Measurements from ENCODE around the gene SLC34A3. TPM values are rescaled to one million over a fixed set of nuclear protein-coding genes. Genes with fewer than 3 reads are reported as not detected.
A peak's percentile ranks its signal among the peaks of the same experiment; 100 is the strongest.
"Not testable (repeated sequence)": the region's sequence is repeated elsewhere in the genome, so short reads cannot be mapped to it uniquely, and the experiment has no call there.

SLC34A3 gene
- total RNA-seq, 1 experiment from 2014 or later = not detected

- H3K27me3 Mint-ChIP-seq (ENCODE audit: insufficient read depth, unreplicated experiment) = no peaks in the 10 kb centered on the region
- peak within 1 kb of the TSS; percentile 80 for H3K4me3 Mint-ChIP-seq (ENCODE audit: unreplicated experiment)
- no peak for TF ChIP-seq CTCF (IDR thresholded peaks at IDR 0.05; ENCODE audit: unreplicated experiment)
- H3K4me1 Mint-ChIP-seq (ENCODE audit: insufficient read depth, unreplicated experiment) = peaks cover 15% of the 10 kb centered on the region
- intact Hi-C loops (cut with micrococcal nuclease) = loop anchor here (2.0 kb wide), 1 partner anchor 52 kb away; the partner anchor contains the start of genes ANAPC2 and SSNA1
- no TSS peak for BruUV-seq (replicated peaks)
- peaks cover 45% of the 10 kb centered on the region for H3K36me3 Mint-ChIP-seq (ENCODE audit: insufficient read depth, unreplicated experiment)
- DNase-seq (ENCODE audit: unreplicated experiment) = peak; percentile 100
- POLR2A ChIA-PET = interaction anchor here (0.6 to 8.6 kb wide), 38 partner anchors 9 to 1147 kb away, joined by 3 to 118 read pairs (median 4); partner anchors contain the start of genes ANAPC2, CYSRT1, MAN1B1 and MRPL41
- peak within 1 kb of the TSS; percentile 94 for H3K27ac Mint-ChIP-seq (ENCODE audit: low read depth, unreplicated experiment)
- no peaks in the 10 kb centered on the region for H3K9me3 Mint-ChIP-seq (ENCODE audit: unreplicated experiment)
- CTCF ChIA-PET = interaction anchor here (0.6 to 1.3 kb wide), 2 partner anchors 14 to 23 kb away, joined by 3 read pairs; no protein-coding TSS in a partner anchor
These were observed 10.3 kb downstream of the SLC34A3 start, which contains the start of gene TUBB4B for GRCh38 chr9:137240841-137241489. Gene TUBB4B (plus strand): TSS chr9:137241287. CDS start chr9:137241361, 74 bp downstream.

- intact Hi-C loops (cut with micrococcal nuclease) = loop anchor here (2.0 kb wide), 1 partner anchor 53 kb away; the partner anchor contains the start of genes ANAPC2 and SSNA1
- peak; percentile 71 for DNase-seq (ENCODE audit: unreplicated experiment)
- BruUV-seq (replicated peaks) = TSS peak; percentile 63
- CTCF ChIA-PET = interaction anchor here (0.5 to 1.4 kb wide), 7 partner anchors 13 to 182 kb away, joined by 3 to 5 read pairs (median 3); partner anchors contain the start of gene RNF224
- peak overlapping the region; percentile 94 for H3K27ac Mint-ChIP-seq (ENCODE audit: low read depth, unreplicated experiment)
- H3K4me3 Mint-ChIP-seq (ENCODE audit: unreplicated experiment) = peak overlapping the region; percentile 80
- TF ChIP-seq CTCF (IDR thresholded peaks at IDR 0.05; ENCODE audit: unreplicated experiment) = no peak
- H3K9me3 Mint-ChIP-seq (ENCODE audit: unreplicated experiment) = no peaks in the 10 kb centered on the region
- peaks cover 45% of the 10 kb centered on the region for H3K36me3 Mint-ChIP-seq (ENCODE audit: insufficient read depth, unreplicated experiment)
- POLR2A ChIA-PET = interaction anchor here (0.6 to 8.6 kb wide), 32 partner anchors 13 to 310 kb away, joined by 3 to 118 read pairs (median 4); partner anchors contain the start of genes ANAPC2, CYSRT1, MAN1B1 and MRPL41
- H3K27me3 Mint-ChIP-seq (ENCODE audit: insufficient read depth, unreplicated experiment) = no peaks in the 10 kb centered on the region
- H3K4me1 Mint-ChIP-seq (ENCODE audit: insufficient read depth, unreplicated experiment) = peaks cover 15% of the 10 kb centered on the region
These were observed 11.0 kb downstream of the SLC34A3 start for GRCh38 chr9:137241490-137242268.

GRCh38 chr9:137242269-137243203 lies 11.8 kb downstream of the SLC34A3 start:
- ChIA-PET CTCF (interaction anchor here (0.5 to 1.4 kb wide), 7 partner anchors 12 to 283 kb away, joined by 3 to 5 read pairs (median 3); partner anchors contain the start of gene RNF224), POLR2A (interaction anchor here (0.6 to 8.6 kb wide), 10 partner anchors 12 to 240 kb away, joined by 3 to 118 read pairs (median 3); partner anchors contain the start of genes ANAPC2, NELFB, SSNA1 and TPRN)
- Mint-ChIP-seq H3K9me3 (ENCODE audit: unreplicated experiment) (no peaks in the 10 kb centered on the region), H3K27ac (ENCODE audit: low read depth, unreplicated experiment) (peak overlapping the region; percentile 94), H3K4me1 (ENCODE audit: insufficient read depth, unreplicated experiment) (peaks cover 15% of the 10 kb centered on the region), H3K4me3 (ENCODE audit: unreplicated experiment) (peak overlapping the region; percentile 80), H3K36me3 (ENCODE audit: insufficient read depth, unreplicated experiment) (peaks cover 45% of the 10 kb centered on the region), H3K27me3 (ENCODE audit: insufficient read depth, unreplicated experiment) (no peaks in the 10 kb centered on the region)
- TF ChIP-seq CTCF (IDR thresholded peaks at IDR 0.05; ENCODE audit: unreplicated experiment) = no peak
- no TSS peak for BruUV-seq (replicated peaks)
- DNase-seq (ENCODE audit: unreplicated experiment) = no peak
- intact Hi-C loops (cut with micrococcal nuclease) = no loop called here

GRCh38 chr9:137243266-137243625 lies 12.5 kb downstream of the SLC34A3 start:
- H3K27me3 Mint-ChIP-seq (ENCODE audit: insufficient read depth, unreplicated experiment); DNase-seq (ENCODE audit: unreplicated experiment); H3K9me3 Mint-ChIP-seq (ENCODE audit: unreplicated experiment); BruUV-seq (replicated peaks); intact Hi-C loops (cut with micrococcal nuclease): not testable (repeated sequence)
- ChIA-PET CTCF (interaction anchor here (0.9 to 1.4 kb wide), 2 partner anchors 16 to 24 kb away, joined by 3 to 5 read pairs; partner anchors contain the start of gene RNF224), POLR2A (interaction anchor here (1.2 to 8.6 kb wide), 3 partner anchors 12 to 239 kb away, joined by 4 to 118 read pairs (median 5); partner anchors contain the start of gene NELFB)
- peak overlapping the region; percentile 80 for H3K4me3 Mint-ChIP-seq (ENCODE audit: unreplicated experiment)
- peak overlapping the region; percentile 23 for H3K27ac Mint-ChIP-seq (ENCODE audit: low read depth, unreplicated experiment)
- peaks cover 15% of the 10 kb centered on the region for H3K4me1 Mint-ChIP-seq (ENCODE audit: insufficient read depth, unreplicated experiment)
- peaks cover 45% of the 10 kb centered on the region for H3K36me3 Mint-ChIP-seq (ENCODE audit: insufficient read depth, unreplicated experiment)

Measured in MCF 10A (cell line).